ENCODE data around the gene SH2D3A.
A peak's percentile ranks its signal among the peaks of the same experiment; 100 is the strongest.
"Not testable (repeated sequence)": the region's sequence is repeated elsewhere in the genome, so short reads cannot be mapped to it uniquely, and the experiment has no call there.

The SH2D3A gene

DNA sequence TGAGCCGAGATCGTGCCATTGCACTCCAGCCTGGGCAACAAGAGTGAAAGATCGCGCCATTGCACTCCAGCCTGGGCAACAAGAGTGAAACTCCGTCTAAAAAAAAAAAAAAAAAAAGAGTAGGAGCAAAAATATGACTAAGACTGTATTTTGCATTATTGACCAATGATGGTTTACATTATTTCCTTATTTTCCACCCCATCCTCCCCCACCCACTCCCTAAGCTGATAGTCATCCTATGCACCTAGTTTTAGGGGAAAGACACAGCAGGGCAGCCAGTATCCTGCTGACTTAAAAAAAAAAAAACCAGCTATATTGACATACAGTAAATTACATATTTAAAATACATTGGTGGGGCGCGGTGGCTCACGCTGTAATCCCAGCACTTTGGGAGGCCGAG lies 30.4 kb upstream of the SH2D3A start:
- H3K36me3 Mint-ChIP-seq (ENCODE audit: low read depth) = peaks cover 56% of the 10 kb centered on the region
- H3K4me1 Mint-ChIP-seq (ENCODE audit: low read depth) = peaks cover 77% of the 10 kb centered on the region
- H3K4me3 Mint-ChIP-seq = no peak overlapping the region
- no peak overlapping the region for H3K27ac Mint-ChIP-seq
- H3K27me3 Mint-ChIP-seq = no peaks in the 10 kb centered on the region
- H3K9me3 Mint-ChIP-seq = peaks cover 5% of the 10 kb centered on the region

- peaks cover 69% of the 10 kb centered on the region for H3K36me3 Mint-ChIP-seq (ENCODE audit: low read depth)
- no peak overlapping the region for H3K4me3 Mint-ChIP-seq
- peaks cover 5% of the 10 kb centered on the region for H3K9me3 Mint-ChIP-seq
- H3K4me1 Mint-ChIP-seq (ENCODE audit: low read depth) = peaks cover 85% of the 10 kb centered on the region
- H3K27ac Mint-ChIP-seq = peak overlapping the region; percentile 2
- no peaks in the 10 kb centered on the region for H3K27me3 Mint-ChIP-seq
Measured at GRCh38 chr19:6796278-6796677, 29.0 kb upstream of the SH2D3A start.

DNA sequence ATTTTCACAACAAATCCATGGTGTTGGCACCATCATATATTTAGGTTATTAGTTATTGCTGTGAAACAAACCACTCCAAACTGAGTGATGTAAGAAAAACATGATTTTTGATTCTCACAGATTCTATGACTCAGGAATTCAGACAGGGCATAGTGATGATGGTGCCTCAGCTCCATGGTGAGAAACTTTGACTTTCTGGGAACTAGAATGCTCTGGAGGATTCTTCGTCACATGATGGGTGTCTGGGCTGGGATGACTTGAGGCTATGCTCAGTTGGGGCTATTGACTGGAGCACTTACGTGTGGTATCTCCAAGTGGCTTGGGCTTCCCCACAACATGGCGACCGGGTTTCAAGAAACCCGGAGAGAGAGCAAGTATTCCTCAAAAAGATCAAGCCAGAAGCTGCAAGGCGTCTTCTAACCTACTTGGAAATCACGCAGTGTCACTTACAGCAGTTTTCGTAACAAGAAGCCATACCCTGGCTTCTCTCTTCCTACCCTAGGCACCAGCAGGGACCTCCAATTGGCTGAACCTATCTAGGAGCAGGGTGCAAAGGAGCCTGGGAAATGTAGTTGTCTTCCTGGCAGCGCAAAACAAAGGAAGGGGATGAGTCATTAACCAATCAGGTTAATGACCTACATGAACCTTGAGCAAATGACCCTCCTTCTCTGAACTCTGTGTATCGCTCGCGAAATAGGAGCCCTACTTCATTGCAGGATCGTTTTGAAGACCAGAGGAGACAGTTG lies 27.6 kb upstream of the SH2D3A start:
- Mint-ChIP-seq H3K36me3 (ENCODE audit: low read depth) (peaks cover 68% of the 10 kb centered on the region), H3K27me3 (no peaks in the 10 kb centered on the region)

DNA sequence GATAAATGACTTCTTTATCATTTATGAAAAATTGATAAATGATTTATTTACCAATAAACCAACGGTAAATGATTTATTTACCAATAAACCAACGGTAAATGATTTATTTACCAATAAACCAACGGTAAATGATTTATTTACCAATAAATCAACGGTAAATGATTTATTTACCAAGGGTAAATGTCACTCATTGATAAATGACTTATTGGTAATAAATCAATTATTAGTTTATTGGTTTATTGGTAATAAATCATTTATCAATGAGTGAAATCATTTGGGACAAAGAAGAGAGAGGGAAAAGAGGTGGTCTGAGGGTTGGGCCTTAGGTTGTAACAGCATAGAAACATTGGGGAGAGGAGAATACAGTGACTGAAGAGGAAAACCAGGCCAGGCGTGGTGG lies 26.7 kb upstream of the SH2D3A start:
- no peaks in the 10 kb centered on the region for H3K27me3 Mint-ChIP-seq
- peaks cover 66% of the 10 kb centered on the region for H3K36me3 Mint-ChIP-seq (ENCODE audit: low read depth)
- no peak overlapping the region for H3K4me3 Mint-ChIP-seq
- H3K9me3 Mint-ChIP-seq = peaks cover 5% of the 10 kb centered on the region
- peaks cover 73% of the 10 kb centered on the region for H3K4me1 Mint-ChIP-seq (ENCODE audit: low read depth)
- no peak overlapping the region for H3K27ac Mint-ChIP-seq

More for the DNA sequence above, 27.6 kb upstream of the SH2D3A start:
- Mint-ChIP-seq H3K27ac (no peak overlapping the region), H3K4me3 (no peak overlapping the region), H3K9me3 (peaks cover 5% of the 10 kb centered on the region), H3K4me1 (ENCODE audit: low read depth) (peaks cover 75% of the 10 kb centered on the region)

- Mint-ChIP-seq H3K27me3 (no peaks in the 10 kb centered on the region), H3K9me3 (peaks cover 5% of the 10 kb centered on the region), H3K4me3 (no peak overlapping the region), H3K4me1 (ENCODE audit: low read depth) (peaks cover 75% of the 10 kb centered on the region), H3K27ac (no peak overlapping the region), H3K36me3 (ENCODE audit: low read depth) (peaks cover 63% of the 10 kb centered on the region)
Measured at GRCh38 chr19:6793411-6793810, 26.2 kb upstream of the SH2D3A start.

GRCh38 chr19:6791237-6791636 lies 24.0 kb upstream of the SH2D3A start:
- Mint-ChIP-seq H3K27ac (peak overlapping the region; percentile 14), H3K4me1 (ENCODE audit: low read depth) (peaks cover 59% of the 10 kb centered on the region)

GRCh38 chr19:6790194-6791128 lies 23.2 kb upstream of the SH2D3A start:
- no peaks in the 10 kb centered on the region for H3K27me3 Mint-ChIP-seq
- H3K4me3 Mint-ChIP-seq = no peak overlapping the region
- peaks cover 5% of the 10 kb centered on the region for H3K9me3 Mint-ChIP-seq
- no peak overlapping the region for H3K27ac Mint-ChIP-seq
- H3K36me3 Mint-ChIP-seq (ENCODE audit: low read depth) = peaks cover 61% of the 10 kb centered on the region
- peaks cover 55% of the 10 kb centered on the region for H3K4me1 Mint-ChIP-seq (ENCODE audit: low read depth)

More at GRCh38 chr19:6791237-6791636, 24.0 kb upstream of the SH2D3A start:
- Mint-ChIP-seq H3K27me3 (no peaks in the 10 kb centered on the region), H3K36me3 (ENCODE audit: low read depth) (peaks cover 63% of the 10 kb centered on the region), H3K4me3 (no peak overlapping the region), H3K9me3 (peaks cover 5% of the 10 kb centered on the region)

DNA sequence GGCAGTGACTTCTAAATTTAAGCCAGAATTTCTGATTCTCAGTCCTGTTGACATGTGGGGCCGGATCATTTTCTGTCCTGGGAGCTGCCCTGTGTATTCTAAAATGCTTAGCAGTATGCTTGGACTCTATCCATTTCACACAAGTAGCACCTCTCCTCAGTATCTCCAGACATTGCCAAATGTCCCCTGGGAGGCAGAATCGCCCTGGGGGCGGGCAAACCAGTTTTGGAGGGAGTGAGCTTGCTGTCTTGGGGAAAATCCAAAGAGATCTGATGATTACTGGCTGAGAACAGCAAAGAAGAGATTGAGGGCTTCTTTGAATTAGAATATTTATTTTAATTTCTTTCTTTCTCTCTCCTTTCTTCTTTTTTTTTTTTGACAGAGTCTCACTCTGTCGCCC lies 21.7 kb upstream of the SH2D3A start:
- Mint-ChIP-seq H3K4me1 (ENCODE audit: low read depth) (peaks cover 51% of the 10 kb centered on the region), H3K27ac (no peak overlapping the region), H3K36me3 (ENCODE audit: low read depth) (peaks cover 52% of the 10 kb centered on the region), H3K27me3 (no peaks in the 10 kb centered on the region), H3K4me3 (no peak overlapping the region), H3K9me3 (no peaks in the 10 kb centered on the region)

DNA sequence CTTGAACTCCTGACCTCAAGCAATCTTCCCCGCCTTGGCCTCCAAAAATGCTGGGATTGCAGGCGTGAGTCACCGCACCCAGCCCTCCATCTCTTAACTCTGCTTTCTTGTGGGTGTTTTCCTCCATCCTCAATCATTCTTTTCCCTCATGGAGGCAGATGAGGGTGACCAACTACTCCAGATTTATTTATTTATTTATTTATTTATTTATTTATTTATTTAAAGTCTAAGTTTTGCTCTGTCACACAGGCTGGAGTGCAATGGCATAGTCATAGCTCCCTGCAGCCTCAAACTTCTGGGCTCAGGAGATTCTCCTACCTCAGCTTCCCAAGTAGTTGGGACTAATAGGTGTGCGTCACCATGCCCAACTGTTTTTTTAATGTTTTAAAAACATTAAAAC lies 20.2 kb upstream of the SH2D3A start:
- Mint-ChIP-seq H3K27ac (no peak overlapping the region), H3K4me1 (ENCODE audit: low read depth) (peaks cover 51% of the 10 kb centered on the region), H3K4me3 (no peak overlapping the region), H3K27me3 (no peaks in the 10 kb centered on the region), H3K9me3 (no peaks in the 10 kb centered on the region), H3K36me3 (ENCODE audit: low read depth) (peaks cover 41% of the 10 kb centered on the region)

DNA sequence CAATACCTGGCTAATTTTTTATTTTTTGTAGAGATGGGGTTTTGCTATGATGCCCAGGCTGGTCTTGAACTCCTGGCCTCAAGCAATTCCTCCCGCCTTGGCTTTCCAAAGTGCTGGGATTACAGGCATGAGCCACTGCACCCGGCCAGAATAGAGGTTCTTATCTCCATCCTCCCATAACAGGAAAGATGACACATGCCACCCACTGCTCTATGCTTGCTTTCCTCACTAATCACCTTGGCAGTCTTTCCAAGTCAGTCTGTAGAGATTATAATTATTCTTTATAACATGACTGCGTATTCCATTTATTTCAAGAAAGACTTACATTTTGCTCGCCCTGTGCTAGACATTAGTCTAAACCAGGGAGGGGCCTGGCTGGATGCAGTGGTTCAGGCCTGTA lies 12.0 kb upstream of the SH2D3A start:
- H3K27ac Mint-ChIP-seq = no peak overlapping the region
- H3K27me3 Mint-ChIP-seq = no peaks in the 10 kb centered on the region
- H3K9me3 Mint-ChIP-seq = peaks cover 6% of the 10 kb centered on the region
- peaks cover 71% of the 10 kb centered on the region for H3K4me1 Mint-ChIP-seq (ENCODE audit: low read depth)
- H3K4me3 Mint-ChIP-seq = no peak overlapping the region
- peaks cover 42% of the 10 kb centered on the region for H3K36me3 Mint-ChIP-seq (ENCODE audit: low read depth)

- Mint-ChIP-seq H3K27me3 (no peaks in the 10 kb centered on the region), H3K27ac (peak overlapping the region; percentile 49), H3K36me3 (ENCODE audit: low read depth) (peaks cover 42% of the 10 kb centered on the region), H3K4me1 (ENCODE audit: low read depth) (peaks cover 70% of the 10 kb centered on the region), H3K4me3 (no peak overlapping the region), H3K9me3 (peaks cover 6% of the 10 kb centered on the region)
Measured at GRCh38 chr19:6778386-6778785, 11.2 kb upstream of the SH2D3A start.

GRCh38 chr19:6777434-6777833 lies 10.2 kb upstream of the SH2D3A start:
- peaks cover 64% of the 10 kb centered on the region for H3K4me1 Mint-ChIP-seq (ENCODE audit: low read depth)

GRCh38 chr19:6776999-6777398 lies 9.8 kb upstream of the SH2D3A start:
- Mint-ChIP-seq H3K27me3 (no peaks in the 10 kb centered on the region), H3K4me3 (no peak overlapping the region), H3K27ac (peak overlapping the region; percentile 41), H3K36me3 (ENCODE audit: low read depth) (peaks cover 42% of the 10 kb centered on the region), H3K9me3 (peaks cover 6% of the 10 kb centered on the region), H3K4me1 (ENCODE audit: low read depth) (peaks cover 68% of the 10 kb centered on the region)

More at GRCh38 chr19:6777434-6777833, 10.2 kb upstream of the SH2D3A start:
- peaks cover 6% of the 10 kb centered on the region for H3K9me3 Mint-ChIP-seq
- H3K27me3 Mint-ChIP-seq = no peaks in the 10 kb centered on the region
- peak overlapping the region; percentile 41 for H3K27ac Mint-ChIP-seq
- H3K36me3 Mint-ChIP-seq (ENCODE audit: low read depth) = peaks cover 42% of the 10 kb centered on the region
- no peak overlapping the region for H3K4me3 Mint-ChIP-seq

DNA sequence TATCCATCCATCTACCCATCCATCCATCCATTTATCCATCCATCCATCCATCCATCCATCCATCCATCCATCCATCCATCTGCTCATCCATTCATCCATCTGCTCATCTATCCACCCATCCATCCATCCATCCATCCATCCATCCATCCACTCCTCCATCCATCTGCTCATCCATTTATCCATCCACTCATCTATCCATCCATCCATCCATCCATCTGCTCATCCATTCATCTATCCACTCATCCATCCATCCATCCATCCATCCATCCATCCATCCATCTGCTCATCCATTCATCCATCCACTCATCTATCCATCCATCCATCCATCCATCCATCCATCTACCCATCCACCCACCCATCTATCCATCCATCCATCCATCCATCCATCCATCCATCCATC lies 8.8 kb upstream of the SH2D3A start:
- Mint-ChIP-seq H3K36me3 (ENCODE audit: low read depth) (peaks cover 36% of the 10 kb centered on the region), H3K27ac (peak overlapping the region; percentile 52), H3K4me1 (ENCODE audit: low read depth) (peaks cover 64% of the 10 kb centered on the region)
- not testable (repeated sequence) for H3K9me3 Mint-ChIP-seq, H3K27me3 Mint-ChIP-seq, H3K4me3 Mint-ChIP-seq

Measured in stimulated activated naive CD8-positive, alpha-beta T cell treated with anti-CD3 and anti-CD28 coated beads, Interleukin-15, Interleukin-2, amounts not matched to agents 100 ng/mL and 50 ng/mL, for 24 hours (primary cell).